ENCODE data around the gene KRT79.

Gene KRT79

GRCh38 chr12:52788876-52789636 lies 45.1 kb downstream of the KRT79 start:
- no peak for DNase-seq

GRCh38 chr12:52788192-52788875 lies 45.8 kb downstream of the KRT79 start:
- no peak for DNase-seq

GRCh38 chr12:52787324-52788191 lies 46.6 kb downstream of the KRT79 start:
- no peak for DNase-seq

- no peak for DNase-seq
Observed at GRCh38 chr12:52784909-52785308, 49.2 kb downstream of the KRT79 start.

GRCh38 chr12:52783563-52784316 lies 50.4 kb downstream of the KRT79 start:
- no peak for DNase-seq

GRCh38 chr12:52782502-52782901 lies 51.6 kb downstream of the KRT79 start:
- no peak for DNase-seq

- no peak for DNase-seq
Observed at GRCh38 chr12:52781399-52782082, 52.6 kb downstream of the KRT79 start.

GRCh38 chr12:52779914-52780313 lies 54.2 kb downstream of the KRT79 start:
- DNase-seq, result no peak

- DNase-seq, result no peak
Observed at GRCh38 chr12:52778833-52779232, 55.3 kb downstream of the KRT79 start.

- no peak for DNase-seq
Observed at GRCh38 chr12:52777566-52777965, 56.5 kb downstream of the KRT79 start.

- DNase-seq, result no peak
Observed at GRCh38 chr12:52776913-52777395, 57.2 kb downstream of the KRT79 start, which contains the start of gene KRT76. Gene KRT76, minus strand, starts transcription at chr12:52777345. Its CDS starts 54 bp downstream, at chr12:52777291.

- no peak for DNase-seq
Observed at GRCh38 chr12:52776435-52776834, 57.7 kb downstream of the KRT79 start.

GRCh38 chr12:52774629-52775250 lies 59.4 kb downstream of the KRT79 start:
- DNase-seq, result no peak

- DNase-seq, result no peak
Observed at GRCh38 chr12:52772772-52773171, 61.3 kb downstream of the KRT79 start.

- DNase-seq, result no peak
Observed at GRCh38 chr12:52772188-52772587, 61.9 kb downstream of the KRT79 start.

- no peak for DNase-seq
Observed at GRCh38 chr12:52771505-52771904, 62.6 kb downstream of the KRT79 start.
